Neural cell (in vitro differentiated cells): ENCODE measurements around the gene JMJD8. TPM values are rescaled to one million over a fixed set of nuclear protein-coding genes. Genes with fewer than 3 reads are reported as not detected.

Source experiments
- H2AFZ ChIP-seq: fragments of 200-600, 300-800 bp; sonication (generic), shearing (Covaris generic); 2 replicates; pipeline ENCODE4 v1.6.0; 2014; ENCODE audit warnings: low read depth, mild to moderate bottlenecking, antibody characterized with exemption, low read length, moderate library complexity
- H3F3A ChIP-seq: fragments of 200-600 bp; shearing (Covaris generic); 2 replicates; pipeline ENCODE4 v1.6.1; 2016; ENCODE audit warnings: mild to moderate bottlenecking, moderate library complexity, mixed read lengths, antibody characterized with exemption, low read length; ENCODE audit not compliant: insufficient read depth, poor library complexity, severe bottlenecking
- H3K27ac ChIP-seq: fragments of 200-600, 300-800 bp; sonication (generic), shearing (Covaris generic); 2 replicates; pipeline ENCODE4 v1.5.1; 2014; ENCODE audit warnings: mild to moderate bottlenecking, low read length, moderate library complexity
- H3K27me3 ChIP-seq: fragments of 300-800, 200-600 bp; sonication (generic), shearing (Covaris generic); 2 replicates; pipeline ENCODE4 v1.6.0; 2014; ENCODE audit warnings: mild to moderate bottlenecking, low read depth, low read length, moderate library complexity; ENCODE audit not compliant: insufficient read depth
- H3K36me3 ChIP-seq: fragments of 300-800, 200-600 bp; sonication (generic), shearing (Covaris generic); 2 replicates; pipeline ENCODE4 v1.5.1; 2014; ENCODE audit warnings: mild to moderate bottlenecking, antibody characterized with exemption, low read length, moderate library complexity; ENCODE audit not compliant: insufficient read depth
- H3K4me2 ChIP-seq: fragments of 300-800, 200-600 bp; sonication (generic), shearing (Covaris generic); 2 replicates; pipeline ENCODE4 v1.6.0; 2014; ENCODE audit warnings: mild to moderate bottlenecking, low read length
- H3K4me3 ChIP-seq: fragments of 300-800, 200-600 bp; sonication (generic), shearing (Covaris generic); 2 replicates; pipeline ENCODE4 v1.5.1; 2014; ENCODE audit warnings: mild to moderate bottlenecking, low read length, moderate library complexity
- H3K79me2 ChIP-seq: fragments of 200-600 bp; shearing (Covaris generic); replicated peaks from 2 replicates; pipeline ENCODE4 v1.6.0; 2014; ENCODE audit warnings: mild to moderate bottlenecking, low read length, moderate library complexity; ENCODE audit not compliant: insufficient read depth
- H3K9ac ChIP-seq: fragments of 300-800, 200-600 bp; sonication (generic), shearing (Covaris generic); 2 replicates; pipeline ENCODE4 v1.6.1; 2016; ENCODE audit warnings: mild to moderate bottlenecking, low read length, mixed read lengths
- H3K9me2 ChIP-seq: fragments of 200-600 bp; shearing (Covaris generic); 2 replicates; pipeline ENCODE4 v1.6.1; 2016; ENCODE audit warnings: mild to moderate bottlenecking, low read length, mixed read lengths; ENCODE audit not compliant: insufficient read depth
- H3K9me3 ChIP-seq: fragments of 200-600, 300-800 bp; sonication (generic), shearing (Covaris generic); 2 replicates; pipeline ENCODE4 v1.6.1; 2016; ENCODE audit warnings: mild to moderate bottlenecking, mixed run types, low read length, moderate library complexity, mixed read lengths
- H4K20me1 ChIP-seq: fragments of 200-600 bp; shearing (Covaris generic); 2 replicates; pipeline ENCODE4 v1.6.1; 2016; ENCODE audit warnings: mild to moderate bottlenecking, mixed run types; ENCODE audit not compliant: insufficient read depth
- EP300 ChIP-seq: fragments of 450-650 bp; conservative IDR thresholded peaks from 2 replicates; pipeline ENCODE4 v1.6.1; 2014; ENCODE audit warnings: antibody characterized with exemption, mild to moderate bottlenecking, moderate library complexity; ENCODE audit not compliant: poor library complexity, severe bottlenecking
- EZH2 ChIP-seq: fragments of 200-600, 300-800 bp; shearing (Covaris generic), sonication (generic); IDR thresholded peaks from 2 replicates; pipeline ENCODE4 v1.6.1; 2014; ENCODE audit warnings: antibody characterized with exemption, low read length, borderline replicate concordance, mild to moderate bottlenecking; ENCODE audit not compliant: insufficient read depth, poor library complexity, severe bottlenecking
- MXI1 ChIP-seq: fragments of 450-650 bp; conservative IDR thresholded peaks from 2 replicates; pipeline ENCODE4 v1.6.1; 2014; ENCODE audit warnings: antibody characterized with exemption, mild to moderate bottlenecking; ENCODE audit not compliant: poor library complexity, severe bottlenecking
- POLR2AphosphoS5 ChIP-seq: IDR thresholded peaks from 2 replicates; pipeline ENCODE4 v1.6.1; 2012
- RAD21 ChIP-seq: fragments of 450-650 bp; conservative IDR thresholded peaks from 2 replicates; pipeline ENCODE4 v1.6.1; 2014; ENCODE audit warnings: antibody characterized with exemption, mild to moderate bottlenecking, moderate library complexity
- SMC3 ChIP-seq: fragments of 450-650 bp; conservative IDR thresholded peaks from 2 replicates; pipeline ENCODE4 v1.6.1; 2014; ENCODE audit warnings: antibody characterized with exemption, mild to moderate bottlenecking, moderate library complexity; ENCODE audit not compliant: poor library complexity
- TAF1 ChIP-seq: IDR thresholded peaks from 2 replicates; pipeline ENCODE4 v1.6.1; 2012; ENCODE audit warnings: low read depth
- polyA plus RNA-seq: library from polyadenylated mRNA; depleted of rRNA; stranded (reverse); fragments of >200 nt; gene quantifications from 2 replicates; pipeline ENCODE4 v1.2.3, GENCODE V29; 2014
- TF ChIP-seq, protein P1 (sequence below): fragments of 450-650 bp; IDR thresholded peaks from 2 replicates; pipeline ENCODE4 v1.5.1; 2014; ENCODE audit warnings: antibody characterized with exemption, mild to moderate bottlenecking, moderate library complexity; ENCODE audit not compliant: poor library complexity, severe bottlenecking
- TF ChIP-seq, protein P2 (sequence below): IDR thresholded peaks from 2 replicates; pipeline ENCODE4 v1.6.1; 2012; ENCODE audit warnings: borderline replicate concordance

JMJD8 gene
- polyA plus RNA-seq, 1 donor from 2014 or later, result 44.7 TPM

DNA sequence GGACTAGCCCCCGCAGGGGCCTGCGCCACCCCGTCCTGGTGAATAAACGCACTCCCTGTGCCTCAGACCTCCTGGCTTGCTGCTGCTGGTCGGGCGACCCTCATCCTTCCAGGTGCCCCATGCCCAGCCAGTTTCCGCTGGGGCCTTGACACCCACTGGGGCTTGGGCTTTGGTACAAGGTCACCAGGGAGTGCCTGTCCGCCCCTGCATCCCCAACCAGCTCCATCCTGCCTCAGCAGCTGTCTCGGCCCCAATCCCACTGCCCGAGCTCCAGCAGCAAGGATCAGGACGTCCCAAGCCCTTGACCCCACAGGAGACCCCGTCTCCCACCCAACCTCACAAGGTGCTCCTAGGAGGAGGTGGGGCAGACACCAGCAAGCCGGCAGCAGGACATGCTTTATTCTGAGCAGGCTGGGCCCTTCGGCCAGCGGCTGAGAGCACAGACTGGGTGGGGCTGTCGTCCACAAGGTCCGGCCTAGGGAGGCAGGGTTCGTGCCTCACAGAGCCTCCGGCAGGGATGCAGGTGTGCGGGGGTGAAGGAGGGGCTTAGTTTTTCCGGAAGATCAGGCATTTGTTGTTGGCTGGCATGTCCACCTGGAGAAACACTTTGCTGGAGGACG, 50.0 kb downstream of the JMJD8 start:
- no peaks in the 10 kb centered on the region for H3K27me3 ChIP-seq
- no peaks in the 10 kb centered on the region for H3K79me2 ChIP-seq
- H3K4me3 ChIP-seq, result no peak overlapping the region
- no peaks in the 10 kb centered on the region for H3F3A ChIP-seq
- H3K4me2 ChIP-seq, result no peak overlapping the region
- no peaks in the 10 kb centered on the region for H4K20me1 ChIP-seq
- H2AFZ ChIP-seq, result no peak overlapping the region
- H3K27ac ChIP-seq, result no peak overlapping the region
- no peaks in the 10 kb centered on the region for H3K9me2 ChIP-seq
- TF ChIP-seq POLR2AphosphoS5 (no peak), EP300 (no peak), SMC3 (no peak), RAD21 (no peak), TAF1 (no peak), MXI1 (no peak), EZH2 (no peak)
- TF ChIP-seq, protein P1, sequence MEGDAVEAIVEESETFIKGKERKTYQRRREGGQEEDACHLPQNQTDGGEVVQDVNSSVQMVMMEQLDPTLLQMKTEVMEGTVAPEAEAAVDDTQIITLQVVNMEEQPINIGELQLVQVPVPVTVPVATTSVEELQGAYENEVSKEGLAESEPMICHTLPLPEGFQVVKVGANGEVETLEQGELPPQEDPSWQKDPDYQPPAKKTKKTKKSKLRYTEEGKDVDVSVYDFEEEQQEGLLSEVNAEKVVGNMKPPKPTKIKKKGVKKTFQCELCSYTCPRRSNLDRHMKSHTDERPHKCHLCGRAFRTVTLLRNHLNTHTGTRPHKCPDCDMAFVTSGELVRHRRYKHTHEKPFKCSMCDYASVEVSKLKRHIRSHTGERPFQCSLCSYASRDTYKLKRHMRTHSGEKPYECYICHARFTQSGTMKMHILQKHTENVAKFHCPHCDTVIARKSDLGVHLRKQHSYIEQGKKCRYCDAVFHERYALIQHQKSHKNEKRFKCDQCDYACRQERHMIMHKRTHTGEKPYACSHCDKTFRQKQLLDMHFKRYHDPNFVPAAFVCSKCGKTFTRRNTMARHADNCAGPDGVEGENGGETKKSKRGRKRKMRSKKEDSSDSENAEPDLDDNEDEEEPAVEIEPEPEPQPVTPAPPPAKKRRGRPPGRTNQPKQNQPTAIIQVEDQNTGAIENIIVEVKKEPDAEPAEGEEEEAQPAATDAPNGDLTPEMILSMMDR, result no peak
- TF ChIP-seq, protein P2, sequence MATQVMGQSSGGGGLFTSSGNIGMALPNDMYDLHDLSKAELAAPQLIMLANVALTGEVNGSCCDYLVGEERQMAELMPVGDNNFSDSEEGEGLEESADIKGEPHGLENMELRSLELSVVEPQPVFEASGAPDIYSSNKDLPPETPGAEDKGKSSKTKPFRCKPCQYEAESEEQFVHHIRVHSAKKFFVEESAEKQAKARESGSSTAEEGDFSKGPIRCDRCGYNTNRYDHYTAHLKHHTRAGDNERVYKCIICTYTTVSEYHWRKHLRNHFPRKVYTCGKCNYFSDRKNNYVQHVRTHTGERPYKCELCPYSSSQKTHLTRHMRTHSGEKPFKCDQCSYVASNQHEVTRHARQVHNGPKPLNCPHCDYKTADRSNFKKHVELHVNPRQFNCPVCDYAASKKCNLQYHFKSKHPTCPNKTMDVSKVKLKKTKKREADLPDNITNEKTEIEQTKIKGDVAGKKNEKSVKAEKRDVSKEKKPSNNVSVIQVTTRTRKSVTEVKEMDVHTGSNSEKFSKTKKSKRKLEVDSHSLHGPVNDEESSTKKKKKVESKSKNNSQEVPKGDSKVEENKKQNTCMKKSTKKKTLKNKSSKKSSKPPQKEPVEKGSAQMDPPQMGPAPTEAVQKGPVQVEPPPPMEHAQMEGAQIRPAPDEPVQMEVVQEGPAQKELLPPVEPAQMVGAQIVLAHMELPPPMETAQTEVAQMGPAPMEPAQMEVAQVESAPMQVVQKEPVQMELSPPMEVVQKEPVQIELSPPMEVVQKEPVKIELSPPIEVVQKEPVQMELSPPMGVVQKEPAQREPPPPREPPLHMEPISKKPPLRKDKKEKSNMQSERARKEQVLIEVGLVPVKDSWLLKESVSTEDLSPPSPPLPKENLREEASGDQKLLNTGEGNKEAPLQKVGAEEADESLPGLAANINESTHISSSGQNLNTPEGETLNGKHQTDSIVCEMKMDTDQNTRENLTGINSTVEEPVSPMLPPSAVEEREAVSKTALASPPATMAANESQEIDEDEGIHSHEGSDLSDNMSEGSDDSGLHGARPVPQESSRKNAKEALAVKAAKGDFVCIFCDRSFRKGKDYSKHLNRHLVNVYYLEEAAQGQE, result no peak
- no peak overlapping the region for H3K9ac ChIP-seq
- no peaks in the 10 kb centered on the region for H3K36me3 ChIP-seq
- H3K9me3 ChIP-seq, result no peaks in the 10 kb centered on the region

DNA sequence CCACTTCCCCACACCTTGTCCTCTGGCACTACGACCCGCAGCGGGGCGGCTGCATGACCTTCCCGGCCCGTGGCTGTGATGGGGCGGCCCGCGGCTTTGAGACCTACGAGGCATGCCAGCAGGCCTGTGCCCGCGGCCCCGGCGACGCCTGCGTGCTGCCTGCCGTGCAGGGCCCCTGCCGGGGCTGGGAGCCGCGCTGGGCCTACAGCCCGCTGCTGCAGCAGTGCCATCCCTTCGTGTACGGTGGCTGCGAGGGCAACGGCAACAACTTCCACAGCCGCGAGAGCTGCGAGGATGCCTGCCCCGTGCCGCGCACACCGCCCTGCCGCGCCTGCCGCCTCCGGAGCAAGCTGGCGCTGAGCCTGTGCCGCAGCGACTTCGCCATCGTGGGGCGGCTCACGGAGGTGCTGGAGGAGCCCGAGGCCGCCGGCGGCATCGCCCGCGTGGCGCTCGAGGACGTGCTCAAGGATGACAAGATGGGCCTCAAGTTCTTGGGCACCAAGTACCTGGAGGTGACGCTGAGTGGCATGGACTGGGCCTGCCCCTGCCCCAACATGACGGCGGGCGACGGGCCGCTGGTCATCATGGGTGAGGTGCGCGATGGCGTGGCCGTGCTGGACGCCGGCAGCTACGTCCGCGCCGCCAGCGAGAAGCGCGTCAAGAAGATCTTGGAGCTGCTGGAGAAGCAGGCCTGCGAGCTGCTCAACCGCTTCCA, 50.6 kb downstream of the JMJD8 start:
- Histone ChIP-seq H3K36me3 (no peaks in the 10 kb centered on the region), H3K9ac (no peak overlapping the region), H3K27ac (no peak overlapping the region), H2AFZ (no peak overlapping the region), H3K9me2 (no peaks in the 10 kb centered on the region), H3K4me3 (no peak overlapping the region), H3K9me3 (no peaks in the 10 kb centered on the region), H3F3A (no peaks in the 10 kb centered on the region), H3K27me3 (no peaks in the 10 kb centered on the region), H3K79me2 (no peaks in the 10 kb centered on the region), H3K4me2 (no peak overlapping the region), H4K20me1 (no peaks in the 10 kb centered on the region)
- no peak for TF ChIP-seq EP300
- TF ChIP-seq, protein P1, result no peak
